Measurements from ENCODE around the gene ZNF598. TPM values are rescaled to one million over a fixed set of nuclear protein-coding genes. Genes with fewer than 3 reads are reported as not detected.
A peak's percentile ranks its signal among the peaks of the same experiment; 100 is the strongest.

ZNF598 gene
- polyA plus RNA-seq, 1 donor from 2014 or later, result 22.1 TPM

DNA sequence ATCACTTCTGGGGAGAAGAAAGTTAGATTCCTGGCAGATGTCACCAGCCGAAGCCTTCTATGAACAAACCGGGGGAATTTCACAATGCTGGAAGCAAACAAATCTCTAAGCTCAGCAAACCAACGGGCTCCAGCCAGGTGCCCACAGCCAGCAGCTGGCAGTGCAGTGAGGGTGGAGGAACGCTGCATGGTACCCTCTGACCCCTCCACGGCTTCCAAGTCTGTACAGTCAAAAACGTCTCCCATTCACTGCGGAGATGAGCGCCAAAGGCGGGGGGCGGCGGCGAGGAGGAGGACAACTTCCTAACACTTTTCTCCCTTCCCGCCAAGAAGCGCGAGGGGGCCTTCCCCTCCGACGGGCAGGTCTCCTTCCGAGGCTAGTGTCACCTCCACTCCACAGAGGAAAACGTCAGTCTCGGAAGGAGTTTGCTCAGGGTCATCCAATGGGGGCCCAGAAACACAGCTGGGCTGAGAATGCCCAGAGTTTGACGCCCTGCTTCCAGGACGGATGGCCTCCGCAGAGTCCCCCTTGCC is 924 bp downstream of the ZNF598 start:
- Histone ChIP-seq H3K4me2 (ENCODE audit: low read length) (peak overlapping the region; percentile 34), H3K27me3 (ENCODE audit: insufficient read depth, low read depth, low read length) (no peaks in the 10 kb centered on the region), H2AFZ (ENCODE audit: low read depth, low read length) (no peak overlapping the region), H3F3A (ENCODE audit: insufficient read depth, low read length, poor library complexity, severe bottlenecking) (no peaks in the 10 kb centered on the region), H3K4me3 (ENCODE audit: low read length) (peak overlapping the region; percentile 87), H3K79me2 (replicated peaks; ENCODE audit: insufficient read depth, low read length) (peaks cover 46% of the 10 kb centered on the region), H3K27ac (ENCODE audit: low read length) (peak overlapping the region; percentile 19), H3K9ac (ENCODE audit: low read length) (peak overlapping the region; percentile 75), H3K9me3 (ENCODE audit: low read length) (no peaks in the 10 kb centered on the region), H4K20me1 (ENCODE audit: insufficient read depth) (peaks cover 5% of the 10 kb centered on the region), H3K9me2 (ENCODE audit: insufficient read depth, low read length) (no peaks in the 10 kb centered on the region), H3K36me3 (ENCODE audit: insufficient read depth, low read length) (no peaks in the 10 kb centered on the region)
- TF ChIP-seq EP300 (conservative IDR thresholded peaks at IDR 0.05; ENCODE audit: poor library complexity, severe bottlenecking), result no peak
- TF ChIP-seq RAD21 (conservative IDR thresholded peaks at IDR 0.05), result no peak
- TF ChIP-seq REST (IDR thresholded peaks at IDR 0.05; ENCODE audit: borderline replicate concordance), result no peak
- no peak for TF ChIP-seq SMC3 (conservative IDR thresholded peaks at IDR 0.05; ENCODE audit: poor library complexity)
- no peak for TF ChIP-seq TAF1 (IDR thresholded peaks at IDR 0.05; ENCODE audit: low read depth)
- TF ChIP-seq, protein P1, sequence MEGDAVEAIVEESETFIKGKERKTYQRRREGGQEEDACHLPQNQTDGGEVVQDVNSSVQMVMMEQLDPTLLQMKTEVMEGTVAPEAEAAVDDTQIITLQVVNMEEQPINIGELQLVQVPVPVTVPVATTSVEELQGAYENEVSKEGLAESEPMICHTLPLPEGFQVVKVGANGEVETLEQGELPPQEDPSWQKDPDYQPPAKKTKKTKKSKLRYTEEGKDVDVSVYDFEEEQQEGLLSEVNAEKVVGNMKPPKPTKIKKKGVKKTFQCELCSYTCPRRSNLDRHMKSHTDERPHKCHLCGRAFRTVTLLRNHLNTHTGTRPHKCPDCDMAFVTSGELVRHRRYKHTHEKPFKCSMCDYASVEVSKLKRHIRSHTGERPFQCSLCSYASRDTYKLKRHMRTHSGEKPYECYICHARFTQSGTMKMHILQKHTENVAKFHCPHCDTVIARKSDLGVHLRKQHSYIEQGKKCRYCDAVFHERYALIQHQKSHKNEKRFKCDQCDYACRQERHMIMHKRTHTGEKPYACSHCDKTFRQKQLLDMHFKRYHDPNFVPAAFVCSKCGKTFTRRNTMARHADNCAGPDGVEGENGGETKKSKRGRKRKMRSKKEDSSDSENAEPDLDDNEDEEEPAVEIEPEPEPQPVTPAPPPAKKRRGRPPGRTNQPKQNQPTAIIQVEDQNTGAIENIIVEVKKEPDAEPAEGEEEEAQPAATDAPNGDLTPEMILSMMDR (IDR thresholded peaks at IDR 0.05; ENCODE audit: poor library complexity, severe bottlenecking), result no peak
- TF ChIP-seq POLR2AphosphoS5 (IDR thresholded peaks at IDR 0.05), result no peak

- H4K20me1 ChIP-seq (ENCODE audit: insufficient read depth), result peaks cover 5% of the 10 kb centered on the region
- peak overlapping the region; percentile 34 for H3K4me2 ChIP-seq (ENCODE audit: low read length)
- H3K36me3 ChIP-seq (ENCODE audit: insufficient read depth, low read length), result no peaks in the 10 kb centered on the region
- H2AFZ ChIP-seq (ENCODE audit: low read depth, low read length), result no peak overlapping the region
- peak overlapping the region; percentile 75 for H3K9ac ChIP-seq (ENCODE audit: low read length)
- TF ChIP-seq TAF1 (IDR thresholded peaks at IDR 0.05; ENCODE audit: low read depth) (no peak), REST (IDR thresholded peaks at IDR 0.05; ENCODE audit: borderline replicate concordance) (no peak), RAD21 (conservative IDR thresholded peaks at IDR 0.05) (no peak), SMC3 (conservative IDR thresholded peaks at IDR 0.05; ENCODE audit: poor library complexity) (no peak)
- H3K27me3 ChIP-seq (ENCODE audit: insufficient read depth, low read depth, low read length), result no peaks in the 10 kb centered on the region
- no peaks in the 10 kb centered on the region for H3F3A ChIP-seq (ENCODE audit: insufficient read depth, low read length, poor library complexity, severe bottlenecking)
- peaks cover 46% of the 10 kb centered on the region for H3K79me2 ChIP-seq (replicated peaks; ENCODE audit: insufficient read depth, low read length)
- no peaks in the 10 kb centered on the region for H3K9me3 ChIP-seq (ENCODE audit: low read length)
- H3K4me3 ChIP-seq (ENCODE audit: low read length), result peak overlapping the region; percentile 87
- H3K9me2 ChIP-seq (ENCODE audit: insufficient read depth, low read length), result no peaks in the 10 kb centered on the region
- H3K27ac ChIP-seq (ENCODE audit: low read length), result no peak overlapping the region
Measured at GRCh38 chr16:2008009-2008526, 1.6 kb downstream of the ZNF598 start.
